ENCODE results near the gene BCL2. TPM values are rescaled to one million over a fixed set of nuclear protein-coding genes. Genes with fewer than 3 reads are reported as not detected.

BCL2 gene
- total RNA-seq, 1 donor from 2014 or later, result 4.9 TPM

DNA sequence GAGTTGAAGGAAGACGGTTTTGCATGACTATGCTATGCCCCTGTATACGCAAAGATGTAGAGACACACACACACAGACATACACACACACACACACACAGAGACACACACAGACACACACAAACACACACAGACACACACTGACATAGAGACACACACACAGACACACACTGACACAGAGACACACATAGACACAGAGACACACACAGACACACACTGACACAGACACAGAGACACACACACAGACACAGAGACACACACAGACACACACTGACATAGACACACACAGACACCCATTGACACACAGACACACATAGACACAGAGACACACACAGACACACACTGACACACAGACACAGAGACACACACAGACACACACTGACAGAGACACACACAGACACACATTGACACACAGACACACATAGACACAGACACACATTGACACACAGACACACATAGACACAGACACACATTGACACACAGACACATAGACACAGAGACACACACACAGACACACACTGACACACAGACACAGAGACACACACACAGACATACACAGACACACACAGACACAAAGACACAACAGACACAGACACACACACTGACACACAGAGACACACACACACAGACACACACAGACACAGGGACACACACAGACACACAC is 121.3 kb downstream of the BCL2 start:
- TF ChIP-seq EZH2phosphoT487 (IDR thresholded peaks at IDR 0.05) (no peak), EZH2 (IDR thresholded peaks at IDR 0.05) (no peak)
- TF ChIP-seq, protein P1, sequence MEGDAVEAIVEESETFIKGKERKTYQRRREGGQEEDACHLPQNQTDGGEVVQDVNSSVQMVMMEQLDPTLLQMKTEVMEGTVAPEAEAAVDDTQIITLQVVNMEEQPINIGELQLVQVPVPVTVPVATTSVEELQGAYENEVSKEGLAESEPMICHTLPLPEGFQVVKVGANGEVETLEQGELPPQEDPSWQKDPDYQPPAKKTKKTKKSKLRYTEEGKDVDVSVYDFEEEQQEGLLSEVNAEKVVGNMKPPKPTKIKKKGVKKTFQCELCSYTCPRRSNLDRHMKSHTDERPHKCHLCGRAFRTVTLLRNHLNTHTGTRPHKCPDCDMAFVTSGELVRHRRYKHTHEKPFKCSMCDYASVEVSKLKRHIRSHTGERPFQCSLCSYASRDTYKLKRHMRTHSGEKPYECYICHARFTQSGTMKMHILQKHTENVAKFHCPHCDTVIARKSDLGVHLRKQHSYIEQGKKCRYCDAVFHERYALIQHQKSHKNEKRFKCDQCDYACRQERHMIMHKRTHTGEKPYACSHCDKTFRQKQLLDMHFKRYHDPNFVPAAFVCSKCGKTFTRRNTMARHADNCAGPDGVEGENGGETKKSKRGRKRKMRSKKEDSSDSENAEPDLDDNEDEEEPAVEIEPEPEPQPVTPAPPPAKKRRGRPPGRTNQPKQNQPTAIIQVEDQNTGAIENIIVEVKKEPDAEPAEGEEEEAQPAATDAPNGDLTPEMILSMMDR (IDR thresholded peaks at IDR 0.05), result no peak
- Mint-ChIP-seq H3K27me3 (ENCODE audit: insufficient read depth, low read depth) (no peaks in the 10 kb centered on the region), H3K9me3 (no peaks in the 10 kb centered on the region), H3K36me3 (no peaks in the 10 kb centered on the region), H3K27ac (no peak overlapping the region), H3K4me1 (peaks cover 2% of the 10 kb centered on the region), H3K4me3 (no peak overlapping the region)
- H3F3A ChIP-seq (ENCODE audit: low read depth), result no peaks in the 10 kb centered on the region
- H3K4me2 ChIP-seq, result no peak overlapping the region
- H3K27me3 ChIP-seq, result no peaks in the 10 kb centered on the region
- no peaks in the 10 kb centered on the region for H3K4me1 ChIP-seq
- H3K9ac ChIP-seq, result no peak overlapping the region
- no peaks in the 10 kb centered on the region for H4K20me1 ChIP-seq (ENCODE audit: low read depth)
- no peaks in the 10 kb centered on the region for H3K9me3 ChIP-seq (ENCODE audit: low read depth)
- H2AFZ ChIP-seq (replicated peaks), result no peak overlapping the region
- no peak overlapping the region for H3K4me3 ChIP-seq
- H3K27ac ChIP-seq, result no peak overlapping the region
- H3K36me3 ChIP-seq, result no peaks in the 10 kb centered on the region
- H3K79me2 ChIP-seq (ENCODE audit: low read depth), result no peaks in the 10 kb centered on the region
- no peak for DNase-seq (ENCODE audit: low spot score)

DNA sequence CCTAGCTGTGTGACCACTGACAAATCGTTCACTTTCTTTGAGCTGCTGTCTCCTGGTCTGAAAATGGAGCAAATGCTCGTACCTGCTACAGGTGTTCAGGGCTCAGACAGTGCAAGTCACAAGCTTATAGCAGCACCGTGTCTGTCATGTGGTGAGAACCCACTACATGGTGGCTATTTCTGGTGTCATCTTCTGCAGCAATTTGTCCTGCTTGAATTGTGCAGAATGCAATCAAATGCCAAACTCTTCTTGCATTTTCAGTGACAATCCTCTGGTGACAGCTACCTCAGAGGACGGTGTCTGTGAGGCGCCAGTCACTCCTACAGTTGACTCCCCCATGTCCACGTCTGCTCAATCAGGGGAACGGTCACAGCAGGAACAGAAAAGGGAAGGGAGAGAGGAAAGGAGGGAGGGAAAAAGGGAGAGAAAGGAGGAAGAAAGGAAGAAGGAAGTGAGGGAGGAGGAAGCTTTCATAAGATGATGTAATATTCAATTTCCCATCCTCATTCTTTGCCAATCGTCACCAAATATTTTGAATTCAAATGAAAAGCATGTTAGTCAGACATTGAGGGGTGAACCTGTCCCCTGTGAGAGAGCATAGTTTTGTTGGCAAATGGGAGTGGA is 122.2 kb downstream of the BCL2 start:
- no peak overlapping the region for H3K27ac Mint-ChIP-seq
- TF ChIP-seq EZH2 (IDR thresholded peaks at IDR 0.05) (no peak), EZH2phosphoT487 (IDR thresholded peaks at IDR 0.05) (no peak)
- TF ChIP-seq, protein P1 (IDR thresholded peaks at IDR 0.05), result no peak
- Histone ChIP-seq H3K79me2 (ENCODE audit: low read depth) (no peaks in the 10 kb centered on the region), H4K20me1 (ENCODE audit: low read depth) (no peaks in the 10 kb centered on the region), H3K27me3 (no peaks in the 10 kb centered on the region), H3F3A (ENCODE audit: low read depth) (no peaks in the 10 kb centered on the region), H3K36me3 (no peaks in the 10 kb centered on the region), H3K9me3 (ENCODE audit: low read depth) (no peaks in the 10 kb centered on the region), H3K4me2 (no peak overlapping the region), H3K9ac (no peak overlapping the region), H3K4me1 (no peaks in the 10 kb centered on the region), H3K4me3 (no peak overlapping the region), H3K27ac (no peak overlapping the region), H2AFZ (replicated peaks) (no peak overlapping the region)
- DNase-seq (ENCODE audit: low spot score), result no peak
- H3K27me3 Mint-ChIP-seq (ENCODE audit: insufficient read depth, low read depth), result no peaks in the 10 kb centered on the region
- H3K4me3 Mint-ChIP-seq, result no peak overlapping the region
- no peaks in the 10 kb centered on the region for H3K36me3 Mint-ChIP-seq
- peaks cover 2% of the 10 kb centered on the region for H3K4me1 Mint-ChIP-seq
- H3K9me3 Mint-ChIP-seq, result no peaks in the 10 kb centered on the region

DNA sequence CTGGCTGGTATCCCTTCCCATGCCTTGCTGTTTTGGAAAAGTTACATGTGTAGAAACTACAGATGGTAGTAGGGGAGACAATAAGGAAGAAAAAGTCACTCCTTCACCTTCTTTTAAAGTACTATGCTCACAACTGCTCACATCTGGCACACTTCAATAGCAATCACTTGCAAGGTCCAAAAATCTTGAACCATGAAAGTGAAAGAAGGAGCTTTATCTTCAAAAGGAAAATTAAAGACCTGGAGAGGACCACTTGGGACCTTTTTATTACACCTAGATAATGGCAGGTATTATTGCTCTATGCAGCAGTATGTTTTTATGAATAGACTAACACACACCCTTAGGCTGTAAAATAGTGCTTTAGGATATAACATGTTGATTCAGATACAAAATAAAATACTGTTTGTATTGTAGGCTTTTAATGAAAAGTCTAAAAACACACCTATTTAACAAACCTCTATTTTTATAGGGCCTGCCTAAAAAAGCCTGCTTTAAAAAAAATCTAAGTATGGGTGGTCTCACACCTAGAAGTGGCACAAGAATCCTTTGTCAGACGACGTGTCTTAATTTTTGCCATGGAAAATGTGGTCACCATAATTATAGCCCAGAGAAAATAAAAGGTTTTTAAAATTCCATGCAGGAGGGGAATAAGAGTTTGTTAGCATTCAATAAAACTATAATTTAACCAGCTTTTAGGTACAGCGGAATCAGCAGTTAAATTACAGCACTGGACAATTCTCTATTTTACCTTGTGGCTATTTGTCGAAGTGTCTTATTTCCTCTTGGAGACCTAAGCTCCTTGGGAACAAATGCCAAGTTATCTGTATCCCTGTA is 124.0 kb downstream of the BCL2 start:
- no peaks in the 10 kb centered on the region for H4K20me1 ChIP-seq (ENCODE audit: low read depth)
- H3F3A ChIP-seq (ENCODE audit: low read depth), result no peaks in the 10 kb centered on the region

More for the DNA sequence above, 124.0 kb downstream of the BCL2 start:
- H3K27ac ChIP-seq, result no peak overlapping the region
- no peak overlapping the region for H2AFZ ChIP-seq (replicated peaks)
- Mint-ChIP-seq H3K27ac (no peak overlapping the region), H3K4me1 (peaks cover 2% of the 10 kb centered on the region), H3K27me3 (ENCODE audit: insufficient read depth, low read depth) (no peaks in the 10 kb centered on the region), H3K9me3 (no peaks in the 10 kb centered on the region), H3K36me3 (no peaks in the 10 kb centered on the region), H3K4me3 (no peak overlapping the region)
- no peak overlapping the region for H3K4me3 ChIP-seq
- no peaks in the 10 kb centered on the region for H3K4me1 ChIP-seq
- H3K9me3 ChIP-seq (ENCODE audit: low read depth), result no peaks in the 10 kb centered on the region
- no peaks in the 10 kb centered on the region for H3K36me3 ChIP-seq
- H3K4me2 ChIP-seq, result no peak overlapping the region
- H3K79me2 ChIP-seq (ENCODE audit: low read depth), result no peaks in the 10 kb centered on the region
- H3K9ac ChIP-seq, result no peak overlapping the region
- DNase-seq (ENCODE audit: low spot score), result no peak
- H3K27me3 ChIP-seq, result no peaks in the 10 kb centered on the region
- TF ChIP-seq EZH2phosphoT487 (IDR thresholded peaks at IDR 0.05) (no peak), EZH2 (IDR thresholded peaks at IDR 0.05) (no peak)
- TF ChIP-seq, protein P1 (IDR thresholded peaks at IDR 0.05), result no peak
